ENCODE measurements around the gene TACR1.

Gene TACR1

DNA sequence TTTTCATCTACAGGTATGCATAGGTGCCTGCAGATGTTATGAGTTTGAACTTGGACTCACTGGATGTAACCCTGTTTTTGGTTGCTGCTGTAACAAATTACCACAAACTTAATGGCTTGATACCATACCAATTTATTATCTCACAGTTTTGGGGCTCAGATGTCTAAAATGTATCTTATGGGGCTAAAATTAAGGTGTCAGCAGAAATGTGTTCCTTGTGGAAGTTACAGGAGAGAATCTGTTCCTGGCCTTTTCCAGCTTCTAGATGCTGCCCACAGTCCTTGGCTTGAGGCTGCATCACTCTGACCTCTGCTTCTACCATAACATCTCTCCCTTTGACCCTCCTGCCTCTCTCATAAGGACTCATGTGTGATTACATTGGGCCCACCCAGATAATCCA lies 193.3 kb downstream of the TACR1 start:
- no peak for DNase-seq

- no peak for DNase-seq
Observed at GRCh38 chr2:75003773-75004172, 195.5 kb downstream of the TACR1 start.

- DNase-seq: peak; percentile 82
Observed at GRCh38 chr2:75003276-75003675, 196.0 kb downstream of the TACR1 start.

DNA sequence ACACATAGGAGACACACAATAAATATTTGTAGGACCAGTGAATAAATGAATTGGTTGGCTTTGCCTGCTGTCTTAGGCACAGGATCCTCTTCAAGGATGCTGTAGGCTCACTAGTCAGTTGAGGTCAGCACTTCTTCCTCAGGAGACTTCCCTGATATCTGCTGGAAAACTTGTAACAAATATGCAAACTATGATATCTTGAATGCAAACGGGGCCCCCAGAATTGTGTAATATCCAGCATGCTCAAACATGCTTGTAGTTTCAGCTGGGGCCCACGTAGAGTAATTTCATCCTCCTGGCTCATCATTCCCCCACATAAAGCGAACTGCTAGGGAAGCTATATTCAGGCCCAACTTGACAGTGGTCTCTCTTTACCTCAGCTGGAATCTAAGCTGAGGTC lies 197.3 kb downstream of the TACR1 start:
- DNase-seq: peak; percentile 66

DNA sequence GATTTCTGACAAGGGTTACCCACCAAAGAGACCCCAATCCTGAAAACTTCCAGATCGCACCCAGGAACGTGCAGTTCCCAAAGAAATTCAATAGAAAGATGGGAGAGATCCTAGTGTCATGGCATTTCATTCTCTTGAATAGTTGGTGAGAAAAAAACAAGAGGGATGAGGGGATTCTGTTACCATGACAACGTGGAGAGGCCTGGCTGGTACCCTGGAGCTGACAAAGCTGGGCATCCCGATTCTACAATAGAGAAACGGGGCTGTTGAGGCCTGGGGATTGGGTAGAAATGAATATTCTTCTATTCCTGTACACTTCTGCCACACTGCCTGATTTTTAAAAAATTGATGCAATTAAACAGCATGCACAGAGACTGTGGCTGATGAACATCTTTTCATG lies 199.9 kb downstream of the TACR1 start:
- DNase-seq: no peak
